Thyroid gland (tissue), 4 donors: ENCODE results near the gene CFB. TPM values are rescaled to one million over a fixed set of nuclear protein-coding genes. Genes with fewer than 3 reads are reported as not detected.

Experiments
- DNase-seq, 2 donors: peaks; one replicate each; pipeline ENCODE4 v3.0.0-alpha.2; 2019
- H3K27ac ChIP-seq, 3 donors: fragments of 200-600 bp; sonication (generic); 1 replicate in 2 of 3; 2 replicates in 1 of 3; pipeline ENCODE4 v1.5.1; 2016 to 2019; ENCODE audit warnings: mild to moderate bottlenecking in 1 of 3, moderate library complexity in 1 of 3
- H3K27me3 ChIP-seq: fragments of 200-600 bp; sonication (generic); one replicate; pipeline ENCODE4 v1.5.1; 2019
- H3K36me3 ChIP-seq, 2 donors: fragments of 200-600 bp; sonication (generic); one replicate each; pipeline ENCODE4 v1.5.1; 2016 to 2019
- H3K4me1 ChIP-seq, 2 donors: fragments of 200-600 bp; sonication (generic); one replicate each; pipeline ENCODE4 v1.5.1; 2017 to 2019
- H3K4me3 ChIP-seq, 3 donors: fragments of 200-600 bp; sonication (generic); replicated peaks in 1 of 3; 1 replicate in 2 of 3; 2 replicates in 1 of 3; pipeline ENCODE4 v1.5.1; 2016; ENCODE audit warnings: mild to moderate bottlenecking in 1 of 3
- H3K9me3 ChIP-seq: fragments of 200-600 bp; sonication (generic); one replicate; pipeline ENCODE4 v1.5.1; 2017
- CTCF ChIP-seq, 6 experiments: fragments of 200-600 bp in 3 of 6; fragments of 450-650 bp in 3 of 6; sonication (generic) in 3 of 6; IDR thresholded peaks; one replicate each; pipeline ENCODE4 v1.5.1; 2016 to 2019; ENCODE audit warnings: antibody characterized with exemption in 6 of 6, mild to moderate bottlenecking in 2 of 6, inconsistent platforms in 1 of 6, moderate library complexity in 1 of 6
- POLR2A ChIP-seq, 2 donors: fragments of 450-650 bp; IDR thresholded peaks; one replicate each; pipeline ENCODE4 v1.6.1; 2017; ENCODE audit warnings: antibody characterized with exemption in 2 of 2, mild to moderate bottlenecking in 2 of 2, moderate library complexity in 1 of 2
- WGBS, 2 donors: methylation state at CpG; one replicate each; pipeline ENCODE4 v1.1.5; 2017; 5-methylcytosine and 5-hydroxymethylcytosine counted together
- intact Hi-C: fragments of 100-400 bp; cut with DNase I; formaldehyde crosslinking; loops from one replicate; pipeline ENCODE4 v1.15.1; 2023
- total RNA-seq, 4 donors: library from RNA; depleted of rRNA; stranded (reverse); fragments of >200 nt; gene quantifications; one replicate each; pipeline ENCODE4 v1.2.3, GENCODE V29; 2016

Gene CFB
- total RNA-seq, 4 donors from 2014 or later: 10.5 to 36.7 (median 16.4) TPM

GRCh38 chr6:31945154-31945506, 765 bp upstream of the CFB start:
- no peak for DNase-seq

GRCh38 chr6:31946370-31946885, 533 bp downstream of the CFB start:
- peak overlapping the region in 1 of 3 donors; percentile 12 for H3K4me3 ChIP-seq
- intact Hi-C loops: no loop called here
- H3K9me3 ChIP-seq: no peaks in the 10 kb centered on the region
- H3K27ac ChIP-seq: peak overlapping the region in 2 of 3 donors; percentile 74 to 87
- H3K36me3 ChIP-seq: peaks cover 2 to 4% of the 10 kb centered on the region in 2 donors
- no peaks in the 10 kb centered on the region for H3K27me3 ChIP-seq
- DNase-seq: no peak
- peaks cover 0 to 19% of the 10 kb centered on the region in 2 donors for H3K4me1 ChIP-seq
- TF ChIP-seq CTCF (IDR thresholded peaks at IDR 0.05): no peak
- WGBS, 2 donors: 71 to 79% methylated on average over 11 of the region's 11 CpGs

More at GRCh38 chr6:31945154-31945506, 765 bp upstream of the CFB start:
- H3K27me3 ChIP-seq: no peaks in the 10 kb centered on the region
- TF ChIP-seq POLR2A (IDR thresholded peaks at IDR 0.05): no peak
- TF ChIP-seq CTCF (IDR thresholded peaks at IDR 0.05): no peak
- no peaks in the 10 kb centered on the region for H3K36me3 ChIP-seq
- H3K4me3 ChIP-seq: no peak overlapping the region
- H3K27ac ChIP-seq: peak overlapping the region; percentile 74 to 87 (median 75)
- H3K4me1 ChIP-seq: peaks cover 0 to 19% of the 10 kb centered on the region in 2 donors
- intact Hi-C loops: no loop called here
- H3K9me3 ChIP-seq: no peaks in the 10 kb centered on the region
- 81 to 88% methylated on average over 9 of the region's 9 CpGs for WGBS, 2 donors

GRCh38 chr6:31947070-31947675, 1.3 kb downstream of the CFB start:
- intact Hi-C loops: no loop called here
- Histone ChIP-seq H3K4me3 (no peak overlapping the region), H3K27ac (no peak overlapping the region), H3K36me3 (peaks cover 9 to 11% of the 10 kb centered on the region in 2 donors), H3K9me3 (no peaks in the 10 kb centered on the region), H3K4me1 (peaks cover 0 to 19% of the 10 kb centered on the region in 2 donors), H3K27me3 (no peaks in the 10 kb centered on the region)
- DNase-seq: no peak
- no peak for TF ChIP-seq CTCF (IDR thresholded peaks at IDR 0.05)
- TF ChIP-seq POLR2A (IDR thresholded peaks at IDR 0.05): no peak
- WGBS, 2 donors: 73 to 84% methylated on average over 9 to 24 of the region's 24 CpGs

- peaks cover 0 to 19% of the 10 kb centered on the region in 2 donors for H3K4me1 ChIP-seq
- DNase-seq: no peak
- intact Hi-C loops: no loop called here
- no peaks in the 10 kb centered on the region for H3K9me3 ChIP-seq
- peaks cover 11 to 15% of the 10 kb centered on the region in 2 donors for H3K36me3 ChIP-seq
- H3K4me3 ChIP-seq: no peak overlapping the region
- no peak overlapping the region for H3K27ac ChIP-seq
- H3K27me3 ChIP-seq: no peaks in the 10 kb centered on the region
- TF ChIP-seq POLR2A (IDR thresholded peaks at IDR 0.05) (no peak), CTCF (IDR thresholded peaks at IDR 0.05) (no peak)
- 81 to 95% methylated on average over 4 of the region's 4 CpGs for WGBS, 2 donors
Measured at GRCh38 chr6:31947864-31948263, 2.0 kb downstream of the CFB start.

- Histone ChIP-seq H3K36me3 (peaks cover 13 to 20% of the 10 kb centered on the region in 2 donors), H3K4me3 (no peak overlapping the region), H3K27me3 (no peaks in the 10 kb centered on the region), H3K9me3 (no peaks in the 10 kb centered on the region), H3K4me1 (peaks cover 0 to 19% of the 10 kb centered on the region in 2 donors), H3K27ac (no peak overlapping the region)
- intact Hi-C loops: no loop called here
- WGBS, 2 donors: 79 to 84% methylated on average over 5 of the region's 5 CpGs
- TF ChIP-seq CTCF (IDR thresholded peaks at IDR 0.05): no peak
- TF ChIP-seq POLR2A (IDR thresholded peaks at IDR 0.05): no peak
- DNase-seq: no peak
Measured at GRCh38 chr6:31948306-31948705, 2.4 kb downstream of the CFB start.
